Measurements from ENCODE around the gene MRPS11.

Gene MRPS11

GRCh38 chr15:88487796-88488523, 20.5 kb downstream of the MRPS11 start:
- H3K9ac ChIP-seq, result no peak overlapping the region
- no peaks in the 10 kb centered on the region for H4K20me1 ChIP-seq (ENCODE audit: insufficient read depth)
- TF ChIP-seq CTCF (conservative IDR thresholded peaks at IDR 0.05; ENCODE audit: low read depth, low read length), result no peak
- no peaks in the 10 kb centered on the region for H3K79me2 ChIP-seq (ENCODE audit: insufficient read depth, low read depth)
- H3K4me2 ChIP-seq, result no peak overlapping the region
- no peak overlapping the region for H2AFZ ChIP-seq (ENCODE audit: low read depth)
- H3K27ac ChIP-seq, result no peak overlapping the region
- H3K27me3 ChIP-seq (ENCODE audit: insufficient read depth, low read depth), result no peaks in the 10 kb centered on the region
- no peak overlapping the region for H3K4me3 ChIP-seq (IDR thresholded peaks at IDR 0.05; ENCODE audit: insufficient read depth, low read depth, low read length)
- H3K36me3 ChIP-seq (ENCODE audit: insufficient read depth), result no peaks in the 10 kb centered on the region
- no peaks in the 10 kb centered on the region for H3K4me1 ChIP-seq (ENCODE audit: low read depth, poor library complexity, severe bottlenecking)

- Histone ChIP-seq H3K9ac (no peak overlapping the region), H3K4me2 (no peak overlapping the region), H3K36me3 (ENCODE audit: insufficient read depth) (no peaks in the 10 kb centered on the region), H3K27me3 (ENCODE audit: insufficient read depth, low read depth) (no peaks in the 10 kb centered on the region), H2AFZ (ENCODE audit: low read depth) (no peak overlapping the region), H4K20me1 (ENCODE audit: insufficient read depth) (no peaks in the 10 kb centered on the region), H3K4me1 (ENCODE audit: low read depth, poor library complexity, severe bottlenecking) (no peaks in the 10 kb centered on the region), H3K4me3 (IDR thresholded peaks at IDR 0.05; ENCODE audit: insufficient read depth, low read depth, low read length) (no peak overlapping the region), H3K79me2 (ENCODE audit: insufficient read depth, low read depth) (no peaks in the 10 kb centered on the region), H3K27ac (no peak overlapping the region)
- no peak for TF ChIP-seq CTCF (conservative IDR thresholded peaks at IDR 0.05; ENCODE audit: low read depth, low read length)
Observed at GRCh38 chr15:88489321-88489720, 21.8 kb downstream of the MRPS11 start.

GRCh38 chr15:88490036-88490435, 22.5 kb downstream of the MRPS11 start:
- Histone ChIP-seq H3K9ac (no peak overlapping the region), H3K4me1 (ENCODE audit: low read depth, poor library complexity, severe bottlenecking) (no peaks in the 10 kb centered on the region), H3K36me3 (ENCODE audit: insufficient read depth) (no peaks in the 10 kb centered on the region), H4K20me1 (ENCODE audit: insufficient read depth) (no peaks in the 10 kb centered on the region), H3K4me2 (no peak overlapping the region), H3K4me3 (IDR thresholded peaks at IDR 0.05; ENCODE audit: insufficient read depth, low read depth, low read length) (no peak overlapping the region), H3K27ac (no peak overlapping the region), H3K79me2 (ENCODE audit: insufficient read depth, low read depth) (no peaks in the 10 kb centered on the region), H2AFZ (ENCODE audit: low read depth) (no peak overlapping the region), H3K27me3 (ENCODE audit: insufficient read depth, low read depth) (no peaks in the 10 kb centered on the region)
- TF ChIP-seq CTCF (conservative IDR thresholded peaks at IDR 0.05; ENCODE audit: low read depth, low read length), result no peak

- H3K79me2 ChIP-seq (ENCODE audit: insufficient read depth, low read depth), result no peaks in the 10 kb centered on the region
- no peaks in the 10 kb centered on the region for H3K27me3 ChIP-seq (ENCODE audit: insufficient read depth, low read depth)
- H3K4me1 ChIP-seq (ENCODE audit: low read depth, poor library complexity, severe bottlenecking), result no peaks in the 10 kb centered on the region
- H2AFZ ChIP-seq (ENCODE audit: low read depth), result no peak overlapping the region
- H4K20me1 ChIP-seq (ENCODE audit: insufficient read depth), result no peaks in the 10 kb centered on the region
- H3K36me3 ChIP-seq (ENCODE audit: insufficient read depth), result no peaks in the 10 kb centered on the region
- no peak overlapping the region for H3K4me2 ChIP-seq
- no peak for TF ChIP-seq CTCF (conservative IDR thresholded peaks at IDR 0.05; ENCODE audit: low read depth, low read length)
- H3K27ac ChIP-seq, result no peak overlapping the region
- no peak overlapping the region for H3K9ac ChIP-seq
- H3K4me3 ChIP-seq (IDR thresholded peaks at IDR 0.05; ENCODE audit: insufficient read depth, low read depth, low read length), result no peak overlapping the region
Observed at GRCh38 chr15:88491158-88491557, 23.6 kb downstream of the MRPS11 start.
